ENCODE results near the gene AFAP1L2. TPM values are rescaled to one million over a fixed set of nuclear protein-coding genes. Genes with fewer than 3 reads are reported as not detected.

The AFAP1L2 gene
- total RNA-seq, 2 experiments from 2014 or later: 0.36 to 0.50 TPM

DNA sequence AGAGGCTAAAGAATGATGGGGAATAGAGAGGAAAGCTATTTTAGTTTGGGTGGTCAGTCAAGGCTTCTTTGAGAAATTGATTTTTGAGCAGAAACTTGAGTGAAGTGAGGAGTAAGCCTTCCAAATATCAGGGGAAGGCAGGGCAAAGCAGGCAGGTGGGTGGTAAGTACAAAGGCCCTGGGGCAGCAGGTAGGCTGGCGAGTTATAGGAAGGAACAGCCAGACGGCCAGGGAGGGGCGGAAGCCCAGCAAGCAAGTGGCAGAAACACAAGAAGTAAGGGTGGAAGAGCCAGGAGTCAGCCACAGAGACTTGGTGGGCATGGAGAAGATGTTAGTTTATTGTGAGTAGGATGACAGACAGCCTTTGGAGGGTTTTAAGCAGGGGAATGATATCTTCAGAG is 130.4 kb downstream of the AFAP1L2 start:
- TF ChIP-seq, protein P1, sequence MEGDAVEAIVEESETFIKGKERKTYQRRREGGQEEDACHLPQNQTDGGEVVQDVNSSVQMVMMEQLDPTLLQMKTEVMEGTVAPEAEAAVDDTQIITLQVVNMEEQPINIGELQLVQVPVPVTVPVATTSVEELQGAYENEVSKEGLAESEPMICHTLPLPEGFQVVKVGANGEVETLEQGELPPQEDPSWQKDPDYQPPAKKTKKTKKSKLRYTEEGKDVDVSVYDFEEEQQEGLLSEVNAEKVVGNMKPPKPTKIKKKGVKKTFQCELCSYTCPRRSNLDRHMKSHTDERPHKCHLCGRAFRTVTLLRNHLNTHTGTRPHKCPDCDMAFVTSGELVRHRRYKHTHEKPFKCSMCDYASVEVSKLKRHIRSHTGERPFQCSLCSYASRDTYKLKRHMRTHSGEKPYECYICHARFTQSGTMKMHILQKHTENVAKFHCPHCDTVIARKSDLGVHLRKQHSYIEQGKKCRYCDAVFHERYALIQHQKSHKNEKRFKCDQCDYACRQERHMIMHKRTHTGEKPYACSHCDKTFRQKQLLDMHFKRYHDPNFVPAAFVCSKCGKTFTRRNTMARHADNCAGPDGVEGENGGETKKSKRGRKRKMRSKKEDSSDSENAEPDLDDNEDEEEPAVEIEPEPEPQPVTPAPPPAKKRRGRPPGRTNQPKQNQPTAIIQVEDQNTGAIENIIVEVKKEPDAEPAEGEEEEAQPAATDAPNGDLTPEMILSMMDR (IDR thresholded peaks at IDR 0.05): no peak
- Mint-ChIP-seq H3K36me3 (ENCODE audit: low read depth) (no peaks in the 10 kb centered on the region), H3K27me3 (peaks cover 5% of the 10 kb centered on the region), H3K9me3 (no peaks in the 10 kb centered on the region), H3K4me1 (ENCODE audit: low read depth) (no peaks in the 10 kb centered on the region), H3K4me3 (no peak overlapping the region), H3K27ac (no peak overlapping the region)
- Histone ChIP-seq H3K4me1 (ENCODE audit: insufficient read depth, low read length) (no peaks in the 10 kb centered on the region), H3K9me3 (ENCODE audit: control insufficient read depth in 1 of 2, insufficient read depth in 1 of 2, low read length in 2 of 2) (no peaks in the 10 kb centered on the region), H3K27ac (ENCODE audit: low read depth in 1 of 2, low read length in 2 of 2) (no peak overlapping the region), H3K36me3 (ENCODE audit: insufficient read depth, low read length) (no peaks in the 10 kb centered on the region), H3K27me3 (ENCODE audit: control insufficient read depth in 1 of 2, insufficient read depth in 2 of 2, low read length in 2 of 2) (no peaks in the 10 kb centered on the region), H3K4me3 (ENCODE audit: low read length) (no peak overlapping the region)
- no peak for ATAC-seq (ENCODE audit: poor library complexity)
- intact Hi-C loops (cut with DNase I, micrococcal nuclease): no loop called here
- POLR2A ChIA-PET: no interaction called here
- DNase-seq: no peak
- CTCF ChIA-PET: no interaction called here

DNA sequence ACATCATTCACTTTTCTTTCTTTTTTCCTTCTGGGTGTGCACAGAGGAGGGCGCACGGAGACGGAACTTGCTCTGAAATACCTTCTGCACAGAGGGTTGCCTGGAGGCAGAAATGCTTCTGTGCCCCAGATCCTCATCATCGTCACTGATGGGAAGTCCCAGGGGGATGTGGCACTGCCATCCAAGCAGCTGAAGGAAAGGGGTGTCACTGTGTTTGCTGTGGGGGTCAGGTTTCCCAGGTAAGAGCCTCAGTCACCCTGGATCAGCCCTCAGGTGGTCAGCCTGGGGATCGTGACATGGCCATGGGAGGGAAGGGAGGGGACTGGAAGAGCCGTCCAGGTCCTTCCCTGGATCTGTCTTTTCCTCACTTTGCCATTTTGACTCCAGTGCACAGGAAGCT is 131.6 kb downstream of the AFAP1L2 start:
- no peaks in the 10 kb centered on the region for H3K4me1 Mint-ChIP-seq (ENCODE audit: low read depth)
- H3K9me3 ChIP-seq (ENCODE audit: control insufficient read depth in 1 of 2, insufficient read depth in 1 of 2, low read length in 2 of 2): no peaks in the 10 kb centered on the region
- no peak for ATAC-seq (ENCODE audit: poor library complexity)
- POLR2A ChIA-PET: no interaction called here
- intact Hi-C loops (cut with DNase I, micrococcal nuclease): no loop called here
- no peaks in the 10 kb centered on the region for H3K36me3 ChIP-seq (ENCODE audit: insufficient read depth, low read length)
- no peak overlapping the region for H3K27ac Mint-ChIP-seq
- no peaks in the 10 kb centered on the region for H3K36me3 Mint-ChIP-seq (ENCODE audit: low read depth)
- peaks cover 5% of the 10 kb centered on the region for H3K27me3 Mint-ChIP-seq
- no peak for DNase-seq
- no peak overlapping the region for H3K4me3 ChIP-seq (ENCODE audit: low read length)
- no peak overlapping the region for H3K4me3 Mint-ChIP-seq
- TF ChIP-seq, protein P1 (IDR thresholded peaks at IDR 0.05): no peak
- H3K27me3 ChIP-seq (ENCODE audit: control insufficient read depth in 1 of 2, insufficient read depth in 2 of 2, low read length in 2 of 2): no peaks in the 10 kb centered on the region
- H3K27ac ChIP-seq (ENCODE audit: low read depth in 1 of 2, low read length in 2 of 2): no peak overlapping the region
- H3K9me3 Mint-ChIP-seq: no peaks in the 10 kb centered on the region
- CTCF ChIA-PET: no interaction called here
- H3K4me1 ChIP-seq (ENCODE audit: insufficient read depth, low read length): no peaks in the 10 kb centered on the region

DNA sequence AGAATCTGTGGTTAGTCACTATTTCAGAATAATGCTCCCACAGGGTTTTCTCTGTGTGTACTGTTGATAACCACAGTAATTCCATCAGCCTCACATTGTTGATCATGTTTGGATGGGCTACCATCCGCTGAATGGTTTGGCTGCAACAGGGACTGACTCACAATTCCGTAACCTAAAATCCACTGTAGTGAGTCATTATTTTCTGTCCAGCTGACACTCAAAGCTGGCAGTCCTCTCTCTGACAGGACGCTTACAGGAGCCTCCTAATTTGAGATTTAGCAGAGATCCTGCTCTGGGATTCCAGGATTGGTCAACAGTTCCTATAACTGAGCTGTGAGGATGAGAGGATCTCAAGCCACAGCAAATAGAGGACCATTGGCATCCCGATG is 132.5 kb downstream of the AFAP1L2 start:
- ATAC-seq (ENCODE audit: poor library complexity): no peak
- no peak overlapping the region for H3K27ac Mint-ChIP-seq

More for the DNA sequence above, 132.5 kb downstream of the AFAP1L2 start:
- H3K36me3 Mint-ChIP-seq (ENCODE audit: low read depth): no peaks in the 10 kb centered on the region
- Histone ChIP-seq H3K27me3 (ENCODE audit: control insufficient read depth in 1 of 2, insufficient read depth in 2 of 2, low read length in 2 of 2) (no peaks in the 10 kb centered on the region), H3K4me3 (ENCODE audit: low read length) (no peak overlapping the region), H3K27ac (ENCODE audit: low read depth in 1 of 2, low read length in 2 of 2) (no peak overlapping the region), H3K4me1 (ENCODE audit: insufficient read depth, low read length) (no peaks in the 10 kb centered on the region), H3K9me3 (ENCODE audit: control insufficient read depth in 1 of 2, insufficient read depth in 1 of 2, low read length in 2 of 2) (no peaks in the 10 kb centered on the region), H3K36me3 (ENCODE audit: insufficient read depth, low read length) (no peaks in the 10 kb centered on the region)
- TF ChIP-seq, protein P1 (IDR thresholded peaks at IDR 0.05): no peak
- no peaks in the 10 kb centered on the region for H3K9me3 Mint-ChIP-seq
- intact Hi-C loops (cut with DNase I, micrococcal nuclease): no loop called here
- ChIA-PET POLR2A (no interaction called here), CTCF (no interaction called here)
- H3K27me3 Mint-ChIP-seq: peaks cover 5% of the 10 kb centered on the region
- no peak overlapping the region for H3K4me3 Mint-ChIP-seq
- no peaks in the 10 kb centered on the region for H3K4me1 Mint-ChIP-seq (ENCODE audit: low read depth)
- no peak for DNase-seq
